GM10847 (cell line): ENCODE measurements around the gene FAM89A.

ENCODE experiments used
- POLR2A ChIP-seq: IDR thresholded peaks from 2 replicates; pipeline ENCODE4 v1.6.1; 2011; ENCODE audit not compliant: insufficient read length; ENCODE audit errors: extremely low read depth

FAM89A gene

DNA sequence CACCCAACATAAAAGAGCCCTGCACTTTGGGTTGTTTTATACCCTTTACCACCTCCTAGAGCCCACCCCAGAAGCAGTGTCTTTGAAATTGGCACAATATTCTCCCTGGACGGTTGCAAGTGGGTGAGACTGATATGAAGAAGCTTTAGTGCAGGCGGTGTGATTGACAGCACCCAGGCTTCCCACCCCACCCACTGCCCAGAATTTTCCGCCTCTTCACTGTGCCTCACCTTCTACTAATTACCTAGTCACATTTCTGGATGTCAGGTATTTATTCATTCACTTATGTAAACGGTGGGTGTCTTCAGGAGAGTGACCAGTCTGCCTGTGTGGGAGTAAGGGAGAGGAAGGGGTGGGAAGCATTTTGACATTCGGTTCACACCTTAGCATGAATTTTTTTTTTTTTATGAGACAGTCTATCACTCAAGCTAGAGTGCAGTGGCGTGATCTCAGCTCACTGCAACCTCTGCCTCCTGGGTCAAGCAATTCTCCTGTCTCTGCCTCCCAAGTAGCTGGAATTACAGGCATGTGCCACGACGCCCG lies 1.7 kb upstream of the FAM89A start:
- no peak for TF ChIP-seq POLR2A

DNA sequence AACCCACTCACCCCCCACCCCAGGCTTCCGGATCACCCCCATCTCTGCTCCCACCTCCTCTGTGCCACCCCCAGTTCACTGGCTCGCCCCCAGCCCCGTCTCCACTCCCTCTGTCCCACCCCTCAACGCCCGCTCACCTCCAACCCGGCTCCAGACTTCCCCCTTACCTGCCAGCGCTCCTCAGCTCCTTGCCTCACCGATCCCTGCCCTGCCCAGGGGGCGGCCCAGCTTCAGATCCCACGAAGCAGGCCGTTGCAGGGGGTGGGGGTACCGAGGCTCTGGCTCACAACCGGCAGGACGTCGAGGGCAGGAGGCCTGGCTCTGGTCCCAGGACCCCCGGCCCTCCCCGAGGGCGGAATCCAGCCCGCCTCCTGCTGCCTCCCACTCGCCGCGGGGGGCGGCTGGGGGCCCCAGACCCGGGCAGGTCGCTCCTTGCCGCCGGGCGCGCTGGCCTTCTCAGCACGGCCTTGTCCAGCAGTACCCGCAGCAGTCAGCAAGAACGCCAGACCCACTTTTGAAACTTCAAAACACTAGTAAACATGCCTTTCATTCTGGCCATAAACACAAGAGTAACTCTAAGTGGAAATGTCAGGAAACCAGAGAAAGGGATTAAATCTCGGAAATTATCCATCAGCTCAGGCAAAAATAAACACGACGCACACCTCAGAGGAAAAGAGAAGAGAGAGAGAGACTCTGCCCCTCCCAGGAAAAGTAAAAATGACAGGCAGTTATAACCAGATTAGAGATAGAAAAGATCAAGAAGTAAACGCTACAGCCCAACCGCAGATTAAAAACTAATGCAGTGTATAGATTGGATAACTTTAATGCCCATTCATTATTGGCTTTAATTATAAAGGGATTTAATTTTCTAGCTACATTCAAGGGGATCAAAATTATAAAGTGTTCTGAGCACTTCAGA lies 1.0 kb upstream of the FAM89A start:
- TF ChIP-seq POLR2A = no peak

DNA sequence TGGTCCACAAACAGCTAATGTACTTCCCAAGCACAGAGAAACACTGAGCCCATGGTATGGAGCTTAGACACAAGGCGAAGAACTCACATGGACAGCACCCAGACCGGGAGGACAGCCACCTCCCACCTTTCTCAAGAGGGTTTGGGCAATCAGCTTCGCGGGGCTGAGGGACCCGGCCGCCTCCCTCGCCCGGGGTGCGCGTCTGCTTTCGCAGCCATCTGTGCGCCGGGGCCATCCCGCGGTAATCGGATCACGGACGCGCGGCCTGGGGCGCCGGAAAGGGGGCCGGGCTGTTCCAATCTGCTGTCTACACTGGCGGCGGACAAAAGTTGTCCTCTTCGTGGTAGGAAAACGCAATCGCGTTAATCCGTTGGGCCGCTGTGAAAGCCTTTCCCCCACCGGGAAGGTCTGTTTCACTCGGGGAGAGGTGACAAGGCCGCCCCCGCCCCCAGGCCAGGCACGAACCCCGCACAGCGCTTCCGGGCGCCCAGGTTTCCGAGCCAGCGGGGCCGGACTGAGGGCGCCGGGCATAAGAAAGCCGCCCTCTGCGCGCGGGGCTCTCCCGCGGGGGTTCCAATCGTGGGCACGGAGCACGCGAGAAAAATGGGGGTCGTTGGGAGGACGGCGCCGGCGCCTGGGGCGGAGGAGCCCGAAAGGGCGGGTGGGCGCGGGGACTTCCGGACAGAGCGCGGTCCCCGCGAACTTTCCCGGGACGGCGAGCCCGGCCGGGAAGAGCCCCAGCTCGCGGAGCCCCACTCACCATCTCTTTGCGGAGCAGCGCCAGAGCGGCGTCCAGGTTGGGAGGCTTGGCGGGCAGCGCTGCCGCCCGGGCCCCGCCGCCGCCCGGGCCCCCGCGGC lies 664 bp downstream of the FAM89A start:
- TF ChIP-seq POLR2A = no peak

DNA sequence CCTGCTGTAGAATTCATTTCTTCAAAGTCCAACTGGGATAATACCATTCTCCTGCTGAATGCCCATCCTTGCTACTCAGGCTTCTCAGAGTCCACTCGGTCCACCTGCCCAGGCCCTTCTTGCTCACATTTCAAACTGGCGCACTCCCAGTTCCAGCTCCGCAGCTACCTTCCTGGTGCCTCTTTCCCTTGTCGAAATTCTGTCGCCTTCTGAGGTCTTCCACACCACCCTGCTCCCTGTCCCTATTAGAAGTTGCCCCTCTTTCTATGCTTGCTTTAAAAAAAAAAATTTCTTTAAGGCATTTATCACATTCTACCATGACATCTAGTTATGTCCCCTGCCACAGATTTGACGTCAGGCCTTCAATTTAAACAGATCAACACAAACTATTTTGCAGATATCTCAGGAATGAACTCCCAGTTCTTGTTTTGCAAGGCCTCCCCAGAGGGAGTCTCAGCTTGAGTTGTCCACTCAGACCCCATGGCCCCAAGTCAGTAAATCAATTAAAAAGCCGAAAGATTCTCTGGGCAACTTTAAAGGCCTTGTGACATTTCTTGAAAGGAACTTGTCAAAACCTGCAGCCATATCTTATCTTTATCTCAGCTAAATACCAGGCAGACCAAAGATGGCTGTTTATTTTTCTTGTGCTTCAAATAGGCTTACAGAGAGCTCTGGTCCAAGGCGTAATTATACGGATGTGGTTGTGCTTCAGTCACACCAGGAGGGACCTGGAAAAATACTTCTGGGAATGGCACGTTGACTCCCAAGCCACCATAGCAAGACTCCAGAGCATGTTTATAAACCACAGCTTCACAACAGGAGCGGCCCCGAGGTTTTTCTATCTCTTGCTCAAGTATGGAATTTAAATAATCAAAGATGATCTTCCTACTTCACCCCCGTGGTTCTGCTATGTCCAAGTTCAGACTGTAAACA lies 2.2 kb downstream of the FAM89A start:
- TF ChIP-seq POLR2A = no peak

DNA sequence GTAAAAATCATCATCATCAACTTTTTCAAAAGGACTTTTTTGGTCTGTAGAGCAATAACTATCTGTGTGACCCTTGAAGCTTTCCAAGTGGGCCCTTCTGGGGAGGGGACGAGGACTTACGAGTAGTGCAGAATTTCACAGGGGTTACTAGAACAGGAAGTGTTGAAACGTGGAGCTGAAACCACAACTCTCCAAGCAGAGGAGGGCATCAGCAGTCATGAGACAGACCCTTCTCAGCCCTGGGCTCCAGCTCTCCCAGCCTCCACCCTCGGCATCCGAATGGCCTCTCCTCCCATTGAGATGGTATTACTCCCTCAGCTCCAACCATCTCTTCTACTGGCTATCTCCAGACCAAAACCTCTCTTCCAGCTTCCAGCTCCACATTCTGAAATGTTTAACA lies 3.6 kb downstream of the FAM89A start:
- TF ChIP-seq POLR2A = no peak

DNA sequence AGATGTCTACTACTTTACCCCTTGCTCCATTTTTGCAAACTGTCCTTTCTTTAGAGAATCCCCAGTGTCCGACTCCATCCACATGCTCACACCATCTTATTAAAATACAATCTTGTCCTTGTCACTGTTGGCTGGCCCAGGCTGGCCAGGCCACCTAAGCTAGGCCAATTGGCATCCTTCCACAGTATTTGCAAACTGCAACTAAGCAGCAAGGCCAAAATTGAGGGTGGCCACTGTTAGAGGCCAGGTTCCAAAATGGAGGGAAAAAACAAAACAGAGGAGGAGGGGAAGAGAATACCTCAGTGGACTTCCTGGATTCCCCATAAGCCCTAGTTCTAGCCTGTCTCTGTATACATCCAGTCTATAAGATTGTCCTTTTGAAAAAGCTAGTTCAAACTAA lies 4.3 kb downstream of the FAM89A start:
- no peak for TF ChIP-seq POLR2A

DNA sequence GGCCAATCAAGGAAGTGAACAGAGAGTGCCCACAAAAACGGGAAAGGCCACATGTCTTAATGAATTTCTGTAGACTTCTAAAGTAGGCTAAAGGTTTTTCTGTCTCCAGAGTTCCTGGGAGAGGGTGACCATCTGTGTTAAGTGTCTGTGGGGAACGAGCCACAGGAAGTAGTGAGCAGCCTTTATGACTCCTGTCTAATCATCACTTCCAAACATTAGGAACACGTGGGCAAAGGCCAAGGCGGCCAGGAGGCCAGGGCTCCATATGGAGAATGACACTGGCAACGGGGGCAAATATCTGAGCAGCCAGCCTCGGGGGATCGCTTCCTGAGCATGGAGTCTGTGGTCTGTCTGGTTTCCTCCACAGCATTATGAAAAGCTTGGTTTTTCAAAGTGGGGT lies 7.1 kb downstream of the FAM89A start:
- TF ChIP-seq POLR2A = no peak

DNA sequence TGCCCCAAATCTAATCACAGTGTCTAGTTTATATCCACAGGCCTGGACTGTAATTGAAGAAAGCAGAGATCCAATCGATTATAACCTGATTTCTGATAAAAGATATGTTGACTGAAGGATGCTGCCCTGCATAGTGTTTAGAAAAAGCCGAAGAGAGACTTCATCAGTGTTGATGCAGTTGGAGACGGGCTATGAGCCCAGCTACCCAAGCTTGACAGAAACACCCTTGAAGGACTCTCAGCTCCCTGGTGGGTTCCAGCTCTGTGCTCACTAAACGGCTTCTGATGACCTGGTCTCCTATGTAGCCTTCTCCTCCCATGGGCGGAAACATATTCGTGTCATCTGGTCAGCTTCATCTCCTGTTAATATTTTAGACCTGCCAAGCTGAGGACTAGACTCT lies 10.2 kb downstream of the FAM89A start:
- no peak for TF ChIP-seq POLR2A

DNA sequence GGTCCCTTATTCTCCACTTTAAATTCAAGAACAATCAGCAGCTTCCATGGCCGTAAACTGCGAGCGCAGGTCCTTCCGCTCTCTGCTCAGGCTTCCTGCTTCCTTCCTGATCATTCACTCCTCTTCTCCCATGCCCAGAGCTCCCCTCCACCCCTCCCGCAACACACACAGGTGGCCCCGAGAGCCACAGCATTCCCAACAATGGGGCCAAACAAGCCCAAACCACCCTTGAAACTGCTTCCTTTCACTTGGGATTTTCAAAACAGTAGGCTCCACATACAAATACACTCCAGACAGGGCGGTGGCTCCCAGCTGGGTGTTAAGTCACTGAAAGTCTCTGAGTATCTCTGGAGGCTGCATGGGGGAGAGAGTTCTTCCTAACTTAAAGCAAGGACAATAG lies 11.4 kb downstream of the FAM89A start:
- no peak for TF ChIP-seq POLR2A

DNA sequence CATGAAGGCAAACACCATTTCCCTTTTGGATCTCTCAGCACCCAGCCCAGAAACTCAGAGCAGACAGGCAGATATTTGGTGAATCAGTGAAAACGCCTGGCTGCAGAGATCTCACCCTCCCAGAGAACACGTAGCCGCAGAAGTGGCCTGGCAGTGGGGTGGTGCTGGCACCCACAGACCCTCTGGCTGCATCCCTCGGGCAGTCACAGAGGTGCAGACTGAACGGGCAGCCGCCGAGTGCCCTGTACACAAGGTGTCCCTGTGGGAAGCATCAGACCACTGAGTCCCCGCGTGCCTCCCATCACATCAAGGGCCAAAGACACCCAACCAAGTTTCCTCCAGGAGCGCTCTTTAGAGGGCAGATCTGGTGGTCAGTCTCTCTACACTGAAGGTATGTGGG lies 12.1 kb downstream of the FAM89A start:
- TF ChIP-seq POLR2A = no peak

DNA sequence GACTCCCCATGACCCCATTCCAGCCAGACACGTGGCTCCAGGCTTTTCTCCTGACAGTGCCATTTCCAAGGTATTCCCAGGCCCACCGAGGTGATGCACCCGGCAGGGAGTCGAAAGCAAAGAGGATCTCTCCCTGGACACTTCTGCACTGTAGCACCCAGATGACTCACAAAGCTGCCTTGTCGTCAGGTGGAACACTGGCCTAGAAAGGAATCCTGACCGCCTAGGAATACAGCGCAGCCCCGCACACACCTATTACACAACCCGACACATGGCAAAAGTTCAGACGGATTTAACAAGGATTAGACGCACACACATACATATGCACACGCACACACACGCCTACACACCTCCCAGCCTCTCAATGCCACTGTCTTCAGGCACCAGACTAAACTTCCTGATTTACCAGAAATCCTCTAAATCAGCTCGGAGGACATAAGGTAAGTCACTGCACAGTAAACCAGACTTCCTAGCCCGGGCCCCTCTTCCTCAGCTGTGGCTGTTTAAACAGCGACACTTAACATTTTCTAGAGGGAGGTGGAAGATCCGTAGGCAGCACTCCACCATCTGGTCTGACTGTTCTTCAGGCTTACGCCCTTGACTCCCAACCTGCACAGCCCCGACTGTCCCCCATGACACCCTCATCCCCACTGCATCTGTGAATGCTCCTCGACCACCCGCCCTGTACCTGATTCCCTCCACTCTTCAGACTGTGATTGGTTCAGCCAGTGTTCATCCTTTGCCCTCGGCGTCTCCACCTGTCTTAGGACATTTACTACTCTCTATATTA lies 12.7 kb downstream of the FAM89A start:
- TF ChIP-seq POLR2A = no peak

DNA sequence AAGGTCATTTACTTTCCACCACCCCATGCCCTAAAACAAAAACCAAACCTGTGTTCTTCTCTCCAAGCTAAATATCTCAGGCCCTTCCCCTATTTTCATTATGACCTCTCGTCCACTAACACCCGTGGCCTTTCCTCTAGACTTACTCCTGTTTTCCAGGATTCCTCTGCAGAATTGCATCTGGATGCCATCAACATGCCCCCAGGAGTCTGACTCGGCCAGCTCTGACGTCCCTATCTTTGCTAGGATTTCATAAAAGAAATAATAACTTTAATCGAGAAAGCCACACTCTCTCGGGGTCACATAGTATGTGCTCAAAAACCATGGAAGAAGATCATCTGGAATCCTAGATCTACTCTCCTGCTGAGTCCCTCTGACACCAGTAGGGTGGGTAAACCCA lies 13.5 kb downstream of the FAM89A start:
- no peak for TF ChIP-seq POLR2A

DNA sequence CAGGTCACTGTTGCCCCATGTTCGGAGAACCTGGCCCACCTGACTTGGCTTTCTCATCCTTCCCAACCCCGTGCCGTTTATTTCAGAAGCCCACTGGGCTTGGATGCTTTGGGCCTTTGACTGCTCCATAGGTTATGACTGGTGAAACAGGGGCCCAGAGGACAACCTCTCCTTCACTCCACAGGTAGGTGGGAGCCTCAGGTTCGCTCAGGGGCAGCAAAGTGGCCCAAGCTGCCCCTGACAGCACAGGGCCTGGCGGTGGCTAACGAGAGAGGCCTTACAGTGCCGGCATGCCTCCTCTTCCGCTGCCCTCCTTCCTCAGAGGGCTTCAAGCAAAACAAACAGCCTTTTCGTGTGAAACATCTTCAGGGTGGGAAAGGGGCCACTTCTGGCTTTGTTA lies 16.9 kb downstream of the FAM89A start:
- no peak for TF ChIP-seq POLR2A

DNA sequence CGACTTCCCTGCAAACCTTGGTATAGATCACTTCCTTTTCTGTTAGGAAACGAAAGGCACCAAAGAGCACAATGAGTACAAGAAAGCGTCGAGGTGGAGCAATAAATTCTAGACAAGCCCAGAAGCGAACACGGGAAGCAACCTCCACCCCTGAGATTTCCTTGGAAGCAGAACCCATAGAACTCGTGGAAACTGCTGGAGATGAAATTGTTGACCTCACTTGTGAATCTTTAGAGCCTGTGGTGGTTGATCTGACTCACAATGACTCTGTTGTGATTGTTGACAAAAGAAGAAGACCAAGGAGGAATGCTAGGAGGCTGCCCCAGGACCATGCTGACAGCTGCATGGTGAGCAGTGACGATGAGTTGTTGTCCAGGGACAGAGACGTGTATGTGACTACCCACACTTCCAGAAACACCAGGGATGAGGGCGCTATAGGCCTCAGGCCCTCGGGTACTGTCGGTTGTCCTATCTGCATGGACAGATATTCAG lies 18.5 kb downstream of the FAM89A start:
- no peak for TF ChIP-seq POLR2A
